Limb (tissue), 2 donors: ENCODE results near the gene TLE7.

ENCODE experiments used
- DNase-seq, 2 donors: peaks; one replicate each; pipeline ENCODE4 v3.0.0-alpha.2; 2016; ENCODE audit errors: extremely low spot score in 2 of 2

Gene TLE7

DNA sequence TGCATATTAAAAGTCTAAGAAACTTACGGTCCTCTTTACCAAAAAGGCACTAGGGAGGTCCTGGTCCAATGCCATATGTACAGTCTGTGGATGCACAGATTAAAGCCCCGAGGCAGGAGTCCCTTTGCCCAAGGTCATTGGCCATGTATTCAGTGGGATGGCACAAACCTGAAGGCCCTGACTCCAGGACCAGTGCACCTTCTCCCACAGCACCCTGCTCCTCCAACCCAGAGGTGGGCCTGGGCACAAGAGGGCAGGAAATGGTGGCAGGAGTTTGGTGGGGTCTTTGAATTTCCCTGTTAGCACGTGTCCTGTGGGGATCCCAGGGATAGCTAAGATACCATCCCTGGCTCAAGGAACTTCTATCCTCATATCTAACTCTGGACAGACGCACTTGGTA lies 28.5 kb downstream of the TLE7 start:
- DNase-seq: no peak

DNA sequence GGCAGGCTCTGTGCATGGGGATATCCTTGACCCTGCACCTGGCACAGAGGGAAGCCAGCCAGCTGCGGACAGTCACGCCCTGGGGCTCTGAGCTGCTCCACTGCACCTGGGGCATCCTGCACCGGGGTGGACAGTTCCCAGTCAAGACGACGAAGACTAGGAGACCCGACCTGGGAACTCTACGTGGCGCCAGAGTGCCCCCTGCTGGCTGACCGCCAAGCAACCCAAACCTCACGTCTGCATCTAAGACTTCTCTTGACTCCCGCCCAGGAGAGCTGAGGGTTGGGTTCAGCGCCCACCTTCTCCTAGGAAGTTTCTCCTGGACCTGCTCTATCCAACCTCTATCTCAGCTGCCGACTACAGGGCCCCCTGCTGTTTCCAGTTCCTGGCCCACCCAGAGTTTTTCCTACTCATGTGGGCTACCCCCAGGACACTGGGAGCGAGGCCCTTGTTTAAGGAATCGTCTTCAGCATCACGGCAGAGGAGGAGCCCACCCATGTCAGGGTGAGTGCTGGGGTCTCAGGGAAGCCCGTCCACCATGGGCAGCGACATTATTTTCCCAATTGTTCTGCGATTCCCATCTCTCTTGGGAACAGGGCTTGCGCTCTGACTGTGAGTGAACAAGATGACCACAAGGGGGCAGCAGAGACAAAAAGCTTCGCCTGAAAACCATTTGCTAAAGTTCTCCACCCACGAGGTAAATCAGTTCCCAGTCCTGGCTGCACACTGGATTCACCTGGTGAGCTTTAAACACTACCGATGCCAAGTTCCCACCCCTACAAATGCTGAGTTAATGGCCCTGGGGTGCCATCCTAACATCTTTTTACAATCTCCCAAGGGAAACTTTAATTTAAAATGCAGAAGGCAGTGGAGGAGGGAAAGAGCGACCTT lies 29.3 kb downstream of the TLE7 start:
- peak; percentile 69 to 78 for DNase-seq

DNA sequence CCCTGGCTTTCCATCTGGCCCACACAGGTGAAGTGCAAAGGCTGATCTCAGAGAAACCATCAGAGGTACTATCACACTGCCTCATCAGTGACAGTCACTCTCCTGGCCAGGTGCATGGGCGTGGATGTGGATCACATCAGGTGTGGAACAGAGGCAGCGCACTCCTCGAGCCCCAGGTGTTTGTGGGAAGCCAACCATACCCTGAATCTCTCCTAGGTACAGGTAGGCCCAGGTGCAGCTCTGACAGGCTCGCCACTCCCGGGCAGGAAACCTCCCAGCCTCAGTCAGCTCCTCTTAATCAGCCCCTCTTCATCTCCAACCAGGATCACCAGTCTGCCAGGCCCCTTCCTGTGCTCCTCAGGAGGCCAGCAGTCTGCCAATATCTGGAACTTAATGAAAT lies 31.7 kb downstream of the TLE7 start:
- DNase-seq: no peak

DNA sequence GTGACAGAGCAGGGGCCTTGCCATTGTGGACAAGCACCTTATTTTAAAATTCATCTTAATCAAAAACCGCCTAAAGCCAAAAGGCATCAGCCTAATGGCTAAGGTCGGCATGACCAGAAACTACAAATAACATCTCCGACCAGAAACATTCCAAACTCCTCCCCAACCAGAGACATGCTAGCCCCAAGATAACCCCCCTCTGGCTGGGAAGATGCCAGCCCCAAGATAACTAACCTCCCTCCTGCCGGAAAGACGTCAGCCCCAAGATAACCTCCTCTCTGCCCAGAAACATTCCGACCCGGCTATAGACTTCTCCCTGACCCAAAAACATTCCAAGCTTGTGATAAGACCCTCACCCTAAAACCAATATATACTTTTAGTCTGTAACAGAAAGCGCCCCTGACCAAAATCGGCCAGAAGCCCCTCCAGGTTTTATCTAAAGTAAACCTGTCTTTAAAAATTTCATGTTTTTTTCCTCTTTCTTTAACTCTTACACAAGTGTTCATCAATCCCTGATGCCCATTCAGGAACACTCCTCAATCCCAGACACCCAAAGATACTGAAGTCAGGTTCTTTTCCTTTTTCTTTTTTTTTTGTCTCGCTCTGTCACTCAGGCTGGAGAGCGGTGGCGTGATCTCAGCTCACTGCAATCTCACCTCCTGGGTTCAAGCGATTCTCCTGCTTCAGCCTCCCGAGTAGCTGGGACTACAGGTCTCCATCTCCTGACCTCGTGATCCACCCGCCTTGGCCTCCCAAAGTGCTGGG lies 32.7 kb downstream of the TLE7 start:
- no peak for DNase-seq

DNA sequence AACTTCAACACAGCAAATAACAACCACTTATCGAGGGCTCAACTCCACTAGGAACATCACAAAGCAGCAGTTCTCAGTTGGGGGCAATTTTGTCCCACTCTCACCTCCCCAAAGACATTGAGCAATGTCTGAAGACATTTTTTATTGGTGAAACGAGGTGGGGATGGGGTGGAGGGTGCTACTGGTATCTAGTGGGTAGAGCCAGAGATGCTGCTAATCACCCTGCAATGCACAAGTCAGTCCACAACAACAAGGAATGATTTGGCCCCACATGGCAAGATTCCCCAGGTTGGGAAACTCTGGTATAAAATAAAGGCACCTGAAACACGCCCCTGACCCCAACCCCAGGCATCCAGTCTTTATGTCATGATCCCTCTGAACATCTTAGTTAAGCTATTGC lies 33.3 kb downstream of the TLE7 start:
- DNase-seq: no peak

DNA sequence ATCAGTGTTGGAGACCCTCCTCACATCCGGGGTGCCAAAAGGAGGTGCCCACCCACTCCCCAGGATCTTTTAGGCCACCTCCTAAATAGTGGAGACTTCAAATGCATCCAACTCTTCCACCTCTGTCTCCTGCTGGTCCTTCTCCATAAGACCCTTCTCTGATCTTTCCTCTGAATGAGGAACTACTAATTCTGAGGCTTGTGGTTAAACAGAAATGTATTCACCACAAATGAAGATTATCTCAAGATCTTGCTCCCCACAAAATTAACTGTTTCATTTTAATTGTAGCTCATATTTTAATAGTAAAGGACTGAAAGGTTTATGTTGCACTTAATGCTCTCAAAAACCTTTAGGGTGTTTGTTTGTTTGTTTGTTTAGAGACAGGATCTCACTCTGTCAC lies 34.1 kb downstream of the TLE7 start:
- no peak for DNase-seq

DNA sequence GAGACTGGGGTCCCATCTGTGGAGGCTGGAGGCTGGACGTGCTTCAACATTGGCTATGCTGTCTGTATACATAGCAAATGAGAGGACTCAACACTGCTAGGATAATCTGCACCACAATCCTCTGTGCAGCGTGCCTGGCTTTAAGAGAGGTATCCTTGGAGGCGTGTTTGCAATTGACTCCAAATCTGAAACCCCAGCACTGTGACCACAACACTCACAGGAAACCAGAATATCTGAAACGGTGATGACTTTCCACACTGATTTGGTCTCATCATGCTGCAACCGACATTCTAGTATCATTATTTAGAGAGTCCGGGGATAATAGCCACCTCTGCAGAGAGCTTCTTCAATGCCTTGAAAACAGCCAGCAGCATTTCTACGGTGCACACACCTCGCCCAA lies 35.1 kb downstream of the TLE7 start:
- DNase-seq: no peak

DNA sequence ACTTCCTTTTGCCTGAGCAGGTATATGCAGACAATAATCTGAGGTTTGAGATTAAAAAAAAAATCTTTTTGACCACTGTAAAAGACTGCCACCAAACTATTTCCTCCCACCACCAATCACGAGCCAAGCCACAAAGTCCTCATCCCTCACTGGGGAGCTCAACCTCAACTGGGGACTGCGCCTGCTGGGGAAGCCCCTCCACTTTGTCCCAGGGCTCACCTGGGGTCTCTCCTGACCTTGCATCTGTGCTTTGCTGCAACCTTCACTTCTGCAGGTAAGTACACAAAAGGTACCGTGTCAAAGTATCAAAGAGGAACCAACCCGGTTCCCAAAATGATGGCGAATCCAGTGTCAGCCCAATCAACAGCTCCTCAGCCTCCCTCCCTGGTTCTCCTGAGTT lies 35.5 kb downstream of the TLE7 start:
- DNase-seq: no peak

DNA sequence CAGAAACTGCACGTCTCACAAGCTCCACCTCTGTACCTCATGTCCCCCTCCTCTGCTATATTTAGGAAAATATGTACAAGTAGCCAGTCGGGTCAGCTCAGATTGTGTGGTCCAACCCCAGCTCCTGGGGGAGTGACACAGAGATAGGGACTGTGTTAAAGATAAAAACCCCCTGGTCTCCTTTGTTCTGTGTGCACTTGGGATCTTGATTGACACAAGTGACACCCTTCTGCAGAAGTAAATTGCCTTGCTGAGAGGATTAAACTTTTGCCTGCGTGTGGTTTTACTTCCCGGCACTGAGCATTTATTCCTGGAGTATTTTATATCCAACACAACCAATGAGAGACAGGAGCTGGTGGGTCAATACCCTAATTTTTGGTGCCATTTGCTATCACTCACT lies 37.5 kb downstream of the TLE7 start:
- no peak for DNase-seq

DNA sequence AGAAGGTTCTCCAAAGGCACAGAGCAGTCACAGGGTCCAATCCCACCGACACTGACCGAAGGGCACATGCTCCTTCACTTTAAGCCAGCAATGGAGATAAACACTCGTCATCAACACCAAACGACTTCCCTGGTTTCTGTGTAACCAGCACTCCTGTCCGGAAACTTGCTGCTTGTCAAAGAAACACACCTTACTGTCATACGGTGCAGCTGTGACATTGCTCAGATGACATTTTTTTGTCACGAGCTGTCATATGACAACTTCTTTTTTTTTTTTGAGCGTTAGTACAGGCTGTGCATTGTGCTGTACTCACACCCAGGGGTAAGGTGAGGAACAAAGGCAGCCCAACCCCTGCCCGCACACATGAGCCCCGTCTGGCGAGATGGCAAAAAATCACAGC lies 39.2 kb downstream of the TLE7 start:
- no peak for DNase-seq

DNA sequence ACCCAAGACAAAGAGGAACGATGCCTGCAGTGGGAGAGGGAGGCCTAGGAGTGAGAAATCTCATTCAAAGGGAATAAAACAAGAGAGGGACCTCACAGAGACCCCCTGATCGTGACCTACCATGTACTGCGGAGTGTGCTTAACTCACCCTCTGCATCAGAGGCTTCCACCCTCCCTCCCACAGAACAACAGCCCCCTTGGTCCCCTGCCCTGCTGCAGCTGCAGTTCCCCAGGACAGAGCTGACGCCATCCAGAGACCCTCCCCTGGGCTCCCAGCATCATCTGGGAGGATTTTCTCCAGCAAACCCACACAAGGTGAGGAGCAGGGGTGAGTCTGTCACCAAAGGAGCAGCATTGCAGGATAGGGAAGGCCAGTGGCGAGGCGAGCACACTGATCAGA lies 39.8 kb downstream of the TLE7 start:
- no peak for DNase-seq

DNA sequence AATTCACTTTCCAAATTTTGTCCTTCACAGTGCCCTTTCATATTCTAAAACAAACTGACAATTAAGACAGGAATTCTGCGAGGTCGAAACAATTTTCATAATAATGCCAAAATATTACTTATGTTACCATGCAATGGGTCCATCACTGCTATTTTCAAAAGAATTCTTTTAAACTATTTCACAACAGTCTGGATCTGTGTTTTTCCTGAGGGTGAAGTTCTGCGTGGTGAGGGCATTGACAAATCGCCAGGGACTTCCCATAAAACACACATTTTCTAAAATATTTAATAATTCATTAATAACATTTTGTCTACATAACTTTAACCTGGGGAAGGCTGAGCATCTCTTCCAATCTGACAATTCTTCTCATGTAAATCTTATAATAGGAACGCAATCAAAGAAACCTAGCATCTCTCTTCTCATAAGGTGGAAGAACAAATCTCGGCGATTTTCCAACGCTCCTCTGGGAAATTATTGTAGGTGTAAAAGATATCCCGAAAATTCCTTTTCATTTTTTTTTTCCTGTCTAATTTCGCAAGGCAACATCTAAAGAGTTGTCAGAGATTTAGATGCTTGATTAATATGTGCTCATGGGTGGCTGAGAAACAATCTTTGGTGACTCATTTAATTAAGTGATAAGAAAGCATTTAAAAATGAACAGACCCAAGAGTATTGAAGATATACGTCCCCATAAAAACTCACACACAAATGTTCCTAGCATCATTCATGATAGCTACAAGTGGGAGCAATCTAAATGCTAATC lies 41.9 kb downstream of the TLE7 start:
- no peak for DNase-seq

DNA sequence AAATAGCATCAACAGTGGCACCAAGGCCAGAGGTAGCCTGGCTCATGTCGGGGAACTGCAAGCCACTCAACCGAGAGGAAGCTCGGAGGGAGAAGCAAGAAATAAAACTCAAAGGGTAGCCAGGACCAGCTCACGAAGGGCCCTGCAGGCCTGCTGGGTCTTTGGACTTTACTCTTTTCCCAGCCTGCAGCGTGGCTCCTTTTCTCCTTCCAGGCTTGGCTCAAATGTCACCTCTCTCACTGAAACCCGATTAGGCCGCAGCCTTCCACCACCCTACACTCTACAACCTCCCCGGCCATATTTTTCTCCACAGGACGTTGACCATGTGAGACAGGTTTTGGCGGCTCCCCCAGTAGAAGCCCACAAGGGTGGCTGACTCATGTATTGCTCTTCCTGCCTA lies 45.3 kb downstream of the TLE7 start:
- DNase-seq: no peak

DNA sequence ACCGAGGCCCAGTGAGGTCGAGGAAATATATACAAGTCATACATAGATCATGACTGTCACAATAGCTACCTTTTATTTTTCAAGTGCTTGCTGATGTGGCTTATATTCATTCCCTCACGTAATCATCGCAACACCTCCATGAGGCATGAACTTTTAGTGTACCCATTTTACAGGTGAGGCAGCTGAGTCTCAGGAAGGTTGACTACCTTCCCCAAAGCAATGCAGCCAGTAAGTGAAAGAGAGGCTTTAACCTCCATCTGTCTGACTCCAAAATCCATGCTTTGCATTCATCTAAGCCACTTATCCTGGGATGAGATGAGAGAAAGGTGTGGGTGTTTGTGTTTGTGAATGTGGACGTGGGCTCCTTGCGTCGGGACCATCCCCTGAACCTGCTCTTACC lies 52.5 kb downstream of the TLE7 start:
- no peak for DNase-seq

DNA sequence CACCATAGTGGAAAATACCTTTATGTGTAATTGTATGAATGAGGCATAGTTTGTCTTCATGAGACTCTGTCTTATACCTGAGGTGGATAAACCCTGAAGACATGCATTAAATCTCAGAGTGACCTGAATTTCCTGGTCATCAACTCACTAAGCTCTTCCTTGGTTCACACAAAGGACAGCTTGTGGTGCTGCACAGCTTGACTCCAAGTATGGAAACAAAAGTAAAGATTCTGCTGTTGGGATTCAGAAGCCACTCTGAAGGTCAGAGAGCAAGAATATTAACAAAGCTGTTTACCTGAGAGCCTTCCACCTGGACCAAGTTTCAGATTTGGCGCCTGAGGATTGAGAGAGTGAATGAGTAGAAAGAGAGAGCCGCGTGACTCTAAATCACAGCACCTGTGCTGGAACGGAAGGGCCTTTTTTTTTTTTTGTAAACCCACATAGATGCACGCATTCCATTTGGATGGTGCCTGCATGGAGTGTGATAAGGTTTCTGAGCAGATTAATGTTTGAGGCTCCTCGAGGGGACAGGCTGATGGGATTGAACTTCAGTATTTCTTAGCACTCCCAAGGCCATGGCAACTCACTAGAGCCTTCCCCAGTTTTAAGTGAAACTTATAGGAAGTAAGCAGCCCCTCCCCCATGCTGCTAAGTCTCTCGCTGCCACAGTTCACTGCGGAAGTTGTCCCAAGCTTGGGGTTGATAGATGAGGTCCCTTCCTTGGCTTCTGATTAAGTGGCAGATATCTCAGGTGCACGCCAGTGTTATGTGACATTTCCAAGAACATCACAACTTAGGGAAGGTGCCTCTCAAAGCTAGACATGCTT lies 54.6 kb downstream of the TLE7 start:
- no peak for DNase-seq

DNA sequence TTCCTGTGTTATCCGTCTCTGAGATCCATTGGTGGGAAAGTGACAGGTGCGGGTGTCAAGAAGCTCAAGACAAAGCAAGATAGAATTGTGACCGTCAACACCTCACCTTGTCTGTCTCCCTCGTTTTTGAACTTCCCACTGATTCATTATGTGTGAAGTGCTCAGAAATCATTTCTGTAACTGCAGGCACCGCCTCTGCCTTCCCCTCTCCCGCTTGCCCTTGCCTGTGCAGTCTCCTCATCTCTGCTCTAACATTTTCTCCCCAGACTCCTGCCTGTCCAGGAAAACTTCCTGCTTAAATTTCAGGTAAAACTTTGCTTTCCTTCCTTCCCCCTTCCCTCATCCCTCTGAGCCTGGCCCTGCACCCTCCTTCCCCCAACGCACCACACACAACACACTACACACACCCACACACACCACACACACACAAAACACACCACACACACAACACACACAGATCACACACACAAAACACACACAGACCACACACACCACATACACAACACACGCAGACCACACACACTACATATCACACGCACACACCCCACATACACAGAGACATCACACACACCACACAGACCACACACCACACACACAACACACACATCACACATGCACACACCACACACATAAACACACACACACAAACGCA lies 57.7 kb downstream of the TLE7 start:
- no peak for DNase-seq

DNA sequence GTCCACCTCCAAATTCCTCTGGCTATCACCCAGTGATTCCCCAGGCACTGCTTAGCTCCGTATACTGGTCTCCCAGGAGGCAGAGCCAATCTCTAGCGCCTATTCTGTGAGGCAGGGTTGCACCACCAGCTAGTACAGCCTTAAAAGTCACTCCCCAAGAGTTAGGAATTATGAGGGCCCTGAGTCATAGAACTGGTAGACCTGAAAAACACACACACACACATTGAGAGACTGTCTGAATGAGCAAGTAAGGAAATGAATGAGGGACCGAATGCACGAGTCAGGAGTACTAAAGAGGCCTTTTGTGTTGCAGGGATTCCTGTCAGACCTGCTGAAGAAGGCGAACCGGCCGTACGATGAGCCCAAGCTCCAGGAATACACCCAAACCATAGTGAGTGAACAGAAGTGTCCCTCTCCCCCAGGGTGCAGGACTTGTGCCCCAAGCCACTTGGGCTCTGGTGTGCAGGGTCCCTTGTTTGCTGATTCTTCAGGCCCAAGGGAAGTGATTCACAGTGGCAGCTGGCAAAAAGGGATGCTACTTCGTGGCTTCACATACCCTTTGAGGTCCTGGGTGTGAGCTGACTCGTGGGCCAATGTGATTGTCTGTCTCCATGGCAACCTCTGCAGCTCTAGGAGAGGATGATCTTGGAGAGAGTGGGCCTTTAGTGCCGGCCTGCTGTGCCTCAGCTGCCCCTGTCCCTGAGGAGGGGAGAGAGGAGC lies 58.6 kb downstream of the TLE7 start:
- no peak for DNase-seq

DNA sequence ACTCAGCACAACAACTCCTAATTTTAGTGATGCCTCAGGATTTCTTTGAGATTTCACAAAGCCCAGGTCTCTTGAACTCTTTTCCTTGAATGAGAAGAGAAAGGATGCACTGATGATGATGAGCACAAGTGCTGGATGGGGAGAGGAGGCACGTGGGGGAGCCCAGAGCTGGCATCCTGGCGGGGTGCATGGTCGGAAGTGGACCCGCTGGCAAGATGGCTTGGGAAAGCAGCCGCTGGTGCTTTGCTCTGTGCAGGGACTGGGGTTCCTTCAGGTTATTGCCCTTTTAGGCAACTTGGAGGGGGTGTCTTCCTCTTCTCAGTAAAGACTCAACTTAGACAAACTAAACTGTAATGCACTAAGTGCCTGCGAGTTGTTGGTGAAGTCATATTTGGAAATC lies 61.0 kb downstream of the TLE7 start:
- no peak for DNase-seq
